T-helper 1 cell (primary cell): ENCODE measurements around the gene SYNGAP1.

Source experiments
- DNase-seq, 5 donors: peaks; one replicate each; pipeline ENCODE4 v3.0.0-alpha.2; 2012 to 2020

Gene SYNGAP1

DNA sequence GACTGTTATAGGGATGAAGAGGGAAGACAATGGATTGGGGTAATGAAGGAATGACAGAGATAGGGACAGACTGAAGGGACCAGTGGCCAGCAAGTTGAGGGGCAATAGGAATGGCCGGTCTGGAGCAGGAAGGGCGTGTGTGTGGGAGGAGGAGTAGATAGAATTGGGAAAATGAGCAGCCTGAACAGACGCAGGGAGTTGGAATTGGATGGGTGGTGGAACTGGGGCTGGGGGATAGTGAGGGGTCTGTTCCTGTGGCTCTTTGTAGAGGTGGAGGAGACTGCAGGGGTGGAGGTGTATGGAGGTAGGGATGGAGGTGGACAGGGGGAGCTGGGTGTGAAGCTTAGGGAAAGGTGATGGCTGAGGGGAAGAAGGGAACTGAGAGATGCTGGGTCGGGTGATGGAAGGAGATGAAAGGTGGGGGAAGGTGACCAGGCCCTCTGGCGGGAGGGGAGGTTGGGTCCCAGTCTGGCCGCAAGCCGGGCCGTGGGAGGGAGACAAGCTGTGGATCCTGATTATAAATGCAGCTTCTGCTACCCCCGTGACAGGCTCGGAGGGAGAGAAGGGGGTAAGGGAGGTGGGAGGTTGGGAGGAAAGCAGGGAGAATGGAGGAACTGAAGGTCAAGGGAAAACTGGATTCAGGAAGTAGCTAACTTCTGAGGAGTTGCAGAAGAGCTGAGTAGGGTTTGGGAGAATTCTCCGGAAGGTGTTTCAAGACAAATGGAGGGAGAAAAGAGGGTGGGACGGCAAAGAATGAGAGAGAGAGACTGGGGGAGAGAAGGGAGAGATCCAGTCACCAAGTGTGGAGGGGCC is 5.2 kb downstream of the SYNGAP1 start:
- no peak for DNase-seq

DNA sequence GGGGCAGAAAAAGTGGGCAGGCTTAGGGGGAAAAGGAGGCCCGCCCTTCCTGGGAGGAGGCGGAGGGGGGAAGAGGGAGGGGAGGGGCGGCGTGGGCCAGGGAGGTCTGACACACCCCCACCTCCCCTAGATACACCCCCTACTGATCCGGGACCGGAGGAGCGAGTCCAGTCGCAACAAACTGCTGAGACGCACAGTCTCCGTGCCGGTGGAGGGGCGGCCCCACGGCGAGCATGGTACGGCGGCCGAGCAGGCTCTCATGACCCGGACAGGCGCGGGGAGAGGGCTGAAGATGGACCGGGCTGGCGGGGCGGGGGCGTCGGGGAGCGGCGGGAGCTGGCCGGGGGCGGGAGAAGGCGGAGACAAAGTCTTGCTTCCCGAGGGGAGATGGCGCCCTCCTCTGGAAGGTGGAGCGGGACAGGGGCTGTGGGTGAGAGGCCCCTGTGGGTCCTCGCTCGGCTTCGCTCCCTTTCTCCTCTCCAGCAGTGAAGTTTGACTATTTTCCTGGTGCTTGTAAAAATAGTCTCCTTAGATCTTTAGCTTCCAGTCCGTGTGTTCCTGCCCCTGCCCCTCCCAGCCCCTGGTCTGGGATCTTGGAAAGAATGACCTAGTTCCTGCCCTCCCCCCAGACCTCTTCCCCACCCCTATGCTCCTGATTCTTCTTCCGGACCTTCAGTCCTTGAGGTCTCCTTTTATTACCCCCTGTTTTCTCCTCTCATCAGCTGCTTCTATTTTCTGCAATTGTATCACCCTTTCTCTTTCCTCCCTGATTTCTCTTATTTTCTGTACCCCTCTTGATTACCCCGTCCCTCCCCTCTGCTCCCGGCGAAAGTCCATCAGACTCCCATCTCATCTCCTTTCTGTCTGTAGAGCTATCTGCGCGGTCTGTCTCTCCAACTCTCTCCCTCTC is 6.1 kb downstream of the SYNGAP1 start:
- peak; percentile 70 to 85 (median 76) for DNase-seq

DNA sequence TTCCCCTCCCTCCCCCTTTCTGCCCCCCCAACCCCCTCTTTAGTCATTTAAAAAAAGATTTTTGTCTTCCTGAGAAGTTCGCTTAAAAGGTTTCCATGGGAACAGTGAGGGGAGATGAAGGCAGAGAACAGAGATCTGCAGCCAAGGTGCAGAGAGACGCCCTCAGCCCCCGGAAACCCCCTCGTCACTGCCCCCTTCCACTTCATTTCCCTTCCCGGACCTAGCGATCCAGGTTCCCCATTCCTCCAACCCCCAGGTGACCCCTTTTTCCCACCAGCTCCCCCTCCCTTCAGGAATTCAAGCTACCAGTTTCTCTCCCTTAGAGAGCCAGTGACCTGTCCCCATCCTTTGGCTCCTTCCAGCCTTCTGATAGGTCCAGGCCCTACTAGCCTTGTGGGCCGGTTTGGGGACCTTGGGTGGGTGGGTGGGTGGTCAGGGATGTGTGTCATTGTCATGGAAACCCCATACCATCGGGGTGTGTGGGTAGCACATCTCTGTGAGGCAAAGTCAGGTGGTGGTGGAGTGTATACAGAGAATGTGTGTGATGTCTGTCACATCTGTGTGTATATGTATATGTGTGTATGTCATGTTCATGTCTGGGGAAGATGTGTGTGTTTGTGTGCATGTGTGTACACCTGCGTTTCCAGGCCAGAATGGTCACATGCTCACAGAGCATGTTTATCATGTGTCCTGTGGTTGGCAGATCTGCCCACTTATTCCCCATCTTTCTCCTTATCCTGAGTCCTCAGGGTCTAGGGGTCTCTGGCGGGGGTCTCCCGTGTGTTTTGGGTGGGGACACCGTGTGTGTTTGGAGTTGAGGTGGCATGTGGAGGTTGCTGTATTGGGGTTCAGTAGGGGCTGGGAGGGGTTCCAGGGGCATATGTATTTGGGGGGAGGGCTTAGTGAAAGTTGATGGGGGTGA is 7.0 kb downstream of the SYNGAP1 start:
- DNase-seq: peak in 3 of 5 donors; percentile 31 to 50 (median 45)

DNA sequence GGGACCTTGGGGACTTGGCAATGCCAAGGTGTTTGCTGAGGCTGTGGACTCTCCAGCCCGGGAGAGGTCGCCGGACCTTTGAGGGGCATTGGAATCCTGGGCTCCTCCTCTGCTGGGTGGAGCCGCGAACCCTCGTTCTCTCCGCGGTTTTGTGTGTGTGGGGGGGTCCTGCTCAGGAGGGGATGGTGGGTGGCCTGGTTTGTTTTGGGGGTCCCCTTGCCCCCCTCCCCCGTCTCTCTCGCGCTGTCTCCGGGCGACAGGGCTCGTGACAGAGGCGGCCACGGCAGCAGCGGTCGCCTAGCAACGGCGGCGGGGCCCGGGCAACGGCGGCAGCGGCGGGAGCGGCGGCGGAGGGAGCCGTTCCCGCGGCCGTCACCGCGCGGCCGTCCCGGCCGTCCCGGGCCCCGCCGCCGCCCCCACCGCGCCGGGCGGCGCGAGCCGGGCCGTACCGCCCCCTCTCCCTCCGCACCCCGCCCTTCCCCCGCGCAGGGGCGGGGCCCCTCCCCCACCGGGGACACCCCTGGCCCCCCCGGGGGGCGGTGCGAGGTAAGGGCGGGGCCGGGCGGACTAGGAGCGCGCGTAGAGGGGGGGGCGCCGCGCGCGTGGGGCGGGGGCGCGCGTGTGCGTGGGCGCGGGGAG is 7.8 kb downstream of the SYNGAP1 start:
- DNase-seq: peak in 3 of 5 donors; percentile 47 to 69 (median 55)

DNA sequence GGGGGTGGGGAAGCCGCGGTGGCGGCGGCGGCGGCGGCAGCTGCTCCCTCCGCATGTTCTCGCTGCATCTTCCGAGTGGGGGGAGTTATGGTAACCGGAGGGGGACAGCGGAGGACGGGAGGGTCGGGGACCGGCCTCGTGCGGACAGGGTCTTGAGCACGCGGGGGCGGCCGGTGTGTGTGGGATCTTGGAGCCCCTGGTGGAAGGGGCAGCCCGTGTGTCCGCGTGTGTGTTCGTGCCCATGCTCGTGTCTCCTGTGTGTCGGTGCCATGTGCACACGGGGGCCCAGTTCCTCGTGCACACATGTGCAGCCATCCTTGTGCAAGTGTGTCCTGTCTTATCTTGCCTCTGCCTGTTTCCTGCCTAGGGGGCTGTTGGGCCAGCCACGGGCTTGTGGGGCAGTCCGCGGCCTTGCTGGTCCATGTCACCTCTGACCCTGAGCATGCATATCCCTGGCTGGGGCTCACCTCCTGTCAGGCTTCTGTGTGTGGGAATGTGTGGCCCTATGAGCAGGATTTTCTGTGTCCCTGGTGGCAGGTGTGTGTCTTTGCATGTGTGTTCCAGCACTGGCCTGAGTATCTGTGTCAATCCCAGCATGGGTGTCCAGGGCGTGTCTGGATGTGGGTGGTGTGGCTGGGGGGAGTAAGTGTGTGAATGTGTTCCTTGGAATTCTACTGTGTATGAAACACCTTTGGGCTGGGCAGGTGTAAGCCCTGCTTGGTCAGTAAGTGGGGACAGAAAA is 8.5 kb downstream of the SYNGAP1 start:
- DNase-seq: peak in 1 of 5 donors; percentile 48

DNA sequence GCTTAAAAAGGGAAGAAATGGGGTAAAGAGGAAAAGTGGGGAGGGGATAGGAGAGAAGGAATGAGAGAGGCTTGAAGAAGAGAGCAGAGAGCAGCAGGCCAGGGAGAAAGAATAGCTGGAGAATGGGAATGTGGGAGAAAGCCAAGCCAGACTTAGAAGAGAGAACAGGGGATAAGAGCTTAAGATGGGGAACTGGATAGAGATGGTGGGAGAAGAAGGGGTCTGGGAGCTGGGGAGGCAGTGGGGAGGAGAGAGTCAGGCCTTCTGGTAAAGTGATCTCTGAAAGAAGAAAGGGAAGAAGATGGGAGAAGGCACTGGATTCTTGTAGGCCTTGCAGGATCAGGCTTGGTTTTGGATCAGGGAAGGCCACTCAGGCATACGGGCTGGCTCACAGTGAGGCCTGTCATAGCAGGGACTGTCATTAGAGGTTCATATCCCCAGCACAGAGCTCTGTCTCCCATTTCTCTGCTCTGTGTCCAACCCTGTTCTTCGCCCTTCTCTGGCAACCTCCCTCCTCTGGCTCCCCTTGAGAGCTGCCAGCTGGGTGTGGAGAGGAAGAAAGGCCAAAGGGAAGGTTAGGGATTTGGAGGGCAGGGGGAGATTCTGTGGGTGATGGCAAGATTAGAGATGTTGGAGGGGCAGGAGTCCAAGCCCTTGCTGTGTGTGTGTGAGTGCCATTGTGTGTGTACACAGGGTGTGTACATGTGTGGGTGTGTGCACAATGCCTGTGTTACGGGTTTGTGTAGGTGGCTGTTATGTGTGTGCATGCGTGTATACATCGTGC is 9.3 kb downstream of the SYNGAP1 start:
- DNase-seq: no peak

DNA sequence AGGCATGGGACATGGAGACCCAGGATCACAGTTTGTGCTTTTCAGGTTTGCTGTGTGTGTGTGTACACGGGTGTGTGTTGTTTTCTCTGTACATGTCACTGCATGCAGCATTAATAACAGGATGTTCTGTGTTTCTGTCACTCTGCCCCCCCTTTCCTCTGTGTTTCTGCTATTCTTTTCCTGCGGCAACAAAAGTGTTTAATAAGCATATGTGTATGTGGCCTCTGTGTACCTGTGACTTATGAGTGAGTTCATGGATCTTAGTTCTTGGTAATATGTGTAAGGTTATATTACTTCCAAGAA is 9.8 kb downstream of the SYNGAP1 start:
- DNase-seq: peak in 1 of 5 donors; percentile 52

DNA sequence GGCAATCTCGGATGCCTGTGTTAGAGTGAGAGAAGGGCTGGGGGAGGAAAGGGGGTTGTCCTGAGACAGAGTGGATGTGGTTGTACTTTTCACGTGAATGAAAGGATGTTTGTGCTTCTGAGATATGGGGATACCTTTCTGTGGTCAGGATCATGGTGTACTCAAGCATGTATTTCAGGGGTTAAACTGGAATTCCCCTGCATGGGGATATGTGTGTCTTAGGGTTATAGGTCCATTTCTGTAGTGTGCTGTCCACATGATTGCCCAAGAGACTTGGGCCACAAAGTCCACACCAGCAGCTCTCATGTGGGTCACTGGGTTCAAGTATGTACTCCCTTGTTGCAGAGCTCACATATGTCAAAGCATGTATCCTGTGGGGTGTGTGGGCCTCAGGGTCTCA is 10.5 kb downstream of the SYNGAP1 start:
- peak in 1 of 5 donors; percentile 54 for DNase-seq

DNA sequence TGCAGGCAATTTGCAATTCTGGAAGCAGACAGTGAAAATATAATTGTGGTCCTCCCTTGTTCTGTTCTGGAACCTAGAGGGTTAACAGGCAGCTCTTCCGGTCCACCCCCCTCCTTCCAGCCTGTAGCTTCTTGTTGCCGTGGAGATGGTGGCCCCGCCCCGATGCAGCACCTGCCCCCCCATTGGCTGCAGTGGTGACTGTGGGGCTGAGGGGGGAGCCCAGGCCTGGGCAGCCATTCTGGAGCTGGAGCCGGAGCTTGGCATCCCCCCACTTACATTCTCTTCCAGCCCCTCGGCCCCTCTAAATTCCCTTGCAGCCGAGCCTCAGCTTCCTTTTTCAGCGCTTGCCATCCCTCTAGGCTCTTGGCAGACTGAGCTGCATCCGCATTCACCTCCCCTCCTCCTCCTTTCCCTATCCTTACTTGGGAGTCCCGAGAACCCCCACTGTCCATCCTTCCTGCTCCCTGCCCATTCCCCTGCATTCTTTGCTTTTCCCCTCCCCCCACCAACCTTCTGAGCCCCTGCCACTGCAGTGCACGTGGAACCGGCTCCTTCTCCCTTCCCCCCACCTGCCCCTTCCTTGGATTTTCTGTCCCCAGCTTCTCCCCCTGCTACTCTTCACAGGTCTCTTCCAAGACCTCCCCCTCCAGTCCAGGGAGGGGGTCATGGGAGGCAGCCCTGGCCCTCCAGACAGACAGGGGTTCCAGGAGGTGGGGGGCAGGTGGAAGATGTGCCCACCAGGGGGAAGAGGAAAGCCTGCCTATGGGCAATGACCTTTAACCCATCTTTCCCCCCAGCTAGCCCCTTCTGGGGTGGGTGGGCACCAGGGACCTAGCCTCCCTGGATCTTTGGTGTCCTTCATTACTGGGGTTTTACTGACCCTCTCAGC is 11.4 kb downstream of the SYNGAP1 start:
- DNase-seq: peak; percentile 60 to 82 (median 76)

DNA sequence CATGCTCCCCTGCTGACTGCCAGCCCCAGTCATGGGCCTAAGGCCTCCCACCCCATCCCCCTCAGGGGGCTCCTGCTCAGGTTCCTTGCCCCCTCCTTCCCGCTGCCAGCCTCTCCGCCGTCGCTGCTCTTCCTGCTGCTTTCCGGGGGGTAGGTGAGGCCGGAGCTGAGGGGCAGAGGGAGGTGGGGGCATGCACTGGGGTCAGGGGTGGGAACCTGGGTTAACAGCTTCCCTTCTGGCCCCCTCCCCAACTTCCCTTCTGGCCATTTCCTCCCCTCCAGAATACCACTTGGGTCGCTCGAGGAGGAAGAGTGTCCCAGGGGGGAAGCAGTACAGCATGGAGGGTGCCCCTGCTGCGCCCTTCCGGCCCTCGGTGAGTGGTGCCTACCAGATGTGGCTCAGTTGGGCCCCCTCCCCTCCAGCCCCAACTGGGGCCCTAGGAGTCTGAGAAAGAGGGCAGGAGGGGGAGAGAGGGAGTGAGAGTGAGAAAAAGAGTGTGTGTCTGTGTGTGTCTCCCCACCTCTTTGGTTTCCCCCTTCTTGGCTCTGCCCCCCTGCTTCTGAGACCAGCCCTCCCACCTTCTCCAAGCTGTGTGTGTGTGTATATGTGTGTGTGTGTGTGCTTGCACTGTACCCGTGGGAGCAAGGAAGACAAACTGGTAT is 12.1 kb downstream of the SYNGAP1 start:
- DNase-seq: no peak

DNA sequence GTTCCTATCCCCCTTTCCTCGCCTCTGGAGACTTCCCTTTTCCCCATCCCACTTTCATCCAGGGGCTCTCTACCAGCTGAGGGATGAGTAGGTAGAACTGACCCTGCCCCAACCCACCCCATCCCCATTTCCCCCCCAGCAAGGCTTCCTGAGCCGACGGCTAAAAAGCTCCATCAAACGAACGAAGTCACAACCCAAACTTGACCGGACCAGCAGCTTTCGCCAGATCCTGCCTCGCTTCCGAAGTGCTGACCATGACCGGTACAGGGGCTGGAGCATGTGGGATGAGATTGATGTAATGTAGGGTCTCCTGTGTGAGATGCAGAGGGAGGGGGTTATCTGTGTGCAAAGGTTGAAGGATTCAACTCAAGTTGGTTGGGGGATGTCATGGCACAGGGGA is 12.7 kb downstream of the SYNGAP1 start:
- DNase-seq: no peak

DNA sequence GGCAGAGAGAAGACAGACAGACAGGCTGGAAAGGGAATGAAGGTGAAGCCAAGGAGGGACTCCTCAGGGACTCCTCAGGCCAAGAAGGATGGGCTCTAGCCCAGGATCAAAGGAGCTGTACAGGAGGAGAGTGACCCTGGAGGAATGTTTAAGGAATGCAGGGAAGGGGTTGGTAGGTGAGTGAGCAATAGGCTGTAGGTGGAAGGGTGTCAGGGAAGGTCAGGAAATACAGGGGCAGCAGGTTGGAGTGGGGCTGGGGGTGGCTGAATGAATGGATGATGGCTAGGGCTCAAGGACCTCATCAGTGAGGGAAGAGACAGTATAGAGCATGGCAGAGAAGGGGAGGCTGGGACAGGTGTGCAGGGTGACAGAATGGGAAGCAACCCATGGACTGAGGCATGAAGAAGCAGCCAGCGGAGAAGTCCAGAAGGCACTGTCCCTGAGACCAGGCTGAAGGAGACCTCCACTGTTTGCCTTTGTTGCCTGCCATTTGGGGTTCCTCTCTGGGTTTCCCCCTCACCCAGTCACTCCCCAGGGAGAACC is 13.2 kb downstream of the SYNGAP1 start:
- DNase-seq: no peak

DNA sequence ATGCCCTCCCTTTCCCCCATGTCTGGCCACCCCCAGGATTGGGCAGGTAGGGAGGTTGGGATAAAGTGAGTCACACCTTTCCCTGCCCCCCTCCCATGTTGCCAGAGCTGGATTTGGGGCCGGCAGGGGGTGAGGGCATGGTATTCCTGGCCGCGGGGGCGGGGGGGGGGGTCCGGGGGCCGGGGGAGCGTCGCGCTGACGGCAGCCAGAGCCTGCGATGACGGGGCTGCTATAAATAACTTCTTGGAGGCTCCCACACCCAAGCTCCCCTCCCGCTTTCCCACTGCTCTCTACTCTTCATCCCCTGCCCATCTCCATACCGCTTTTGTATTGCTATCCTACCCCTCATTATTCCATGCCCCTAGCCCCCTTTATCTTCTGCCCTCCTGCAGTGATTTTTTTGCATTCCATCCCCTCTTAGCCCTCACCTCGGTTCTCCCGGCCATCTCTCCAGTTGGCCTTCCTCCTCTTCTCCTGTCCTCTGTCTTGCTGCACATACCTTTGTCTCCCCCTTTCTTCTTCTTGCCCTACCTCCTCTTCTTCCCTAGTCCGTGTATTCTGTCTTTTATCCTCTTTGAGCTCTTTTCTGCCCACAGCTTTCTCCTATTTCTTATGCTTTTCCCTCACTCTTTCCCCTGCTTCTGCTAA is 13.8 kb downstream of the SYNGAP1 start:
- no peak for DNase-seq

DNA sequence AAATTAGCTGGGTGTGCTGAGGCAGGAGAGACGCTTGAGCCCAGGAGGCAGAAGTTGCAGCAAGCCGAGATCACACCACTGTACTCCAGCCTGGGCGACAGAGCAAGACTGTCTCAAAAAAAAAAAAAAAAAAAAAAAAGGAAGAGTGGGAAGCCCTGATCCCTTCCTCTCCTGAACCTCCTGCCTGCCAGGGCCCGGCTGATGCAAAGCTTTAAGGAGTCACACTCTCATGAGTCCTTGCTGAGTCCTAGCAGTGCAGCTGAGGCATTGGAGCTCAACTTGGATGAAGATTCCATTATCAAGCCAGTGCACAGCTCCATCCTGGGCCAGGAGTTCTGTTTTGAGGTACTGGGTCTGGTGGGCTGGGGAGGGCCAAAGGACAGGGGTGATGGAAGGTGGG is 15.1 kb downstream of the SYNGAP1 start:
- DNase-seq: no peak

DNA sequence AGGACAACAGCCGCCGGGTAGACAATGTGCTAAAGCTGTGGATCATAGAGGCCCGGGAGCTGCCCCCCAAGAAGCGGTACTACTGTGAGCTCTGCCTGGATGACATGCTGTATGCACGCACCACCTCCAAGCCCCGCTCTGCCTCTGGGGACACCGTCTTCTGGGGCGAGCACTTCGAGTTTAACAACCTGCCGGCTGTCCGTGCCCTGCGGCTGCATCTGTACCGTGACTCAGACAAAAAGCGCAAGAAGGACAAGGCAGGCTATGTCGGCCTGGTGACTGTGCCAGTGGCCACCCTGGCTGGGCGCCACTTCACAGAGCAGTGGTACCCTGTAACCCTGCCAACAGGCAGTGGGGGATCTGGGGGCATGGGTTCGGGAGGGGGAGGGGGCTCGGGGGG is 17.8 kb downstream of the SYNGAP1 start:
- no peak for DNase-seq

DNA sequence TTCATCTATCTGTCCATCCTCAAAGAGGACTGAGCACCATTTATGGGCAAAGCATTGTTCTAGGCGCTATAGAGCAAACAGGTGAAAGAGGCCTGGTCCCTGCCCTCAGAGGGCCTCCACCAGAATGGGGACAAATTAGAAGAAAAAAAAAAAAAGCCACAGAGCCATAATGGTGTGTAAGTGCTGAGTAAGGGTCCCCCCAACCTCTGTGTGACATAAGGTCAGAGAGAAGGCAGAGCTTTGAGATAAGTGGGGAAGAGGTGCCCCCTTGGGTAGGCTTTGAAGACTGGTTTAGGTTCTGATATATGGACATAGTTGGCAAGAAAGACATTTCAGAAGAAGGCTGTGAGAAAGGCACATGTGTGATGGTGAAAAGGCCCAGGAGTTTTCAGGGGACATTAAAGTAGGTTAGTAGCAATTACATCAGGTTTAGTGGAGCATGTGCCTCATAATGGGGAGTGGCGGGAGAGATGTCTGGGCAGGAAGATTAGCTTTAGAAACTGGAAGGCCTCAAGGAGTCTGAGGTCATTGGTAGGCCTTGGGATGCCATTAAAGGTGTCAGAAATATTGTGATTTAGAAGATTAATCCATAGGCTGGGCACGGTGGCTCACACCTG is 19.2 kb downstream of the SYNGAP1 start:
- no peak for DNase-seq

DNA sequence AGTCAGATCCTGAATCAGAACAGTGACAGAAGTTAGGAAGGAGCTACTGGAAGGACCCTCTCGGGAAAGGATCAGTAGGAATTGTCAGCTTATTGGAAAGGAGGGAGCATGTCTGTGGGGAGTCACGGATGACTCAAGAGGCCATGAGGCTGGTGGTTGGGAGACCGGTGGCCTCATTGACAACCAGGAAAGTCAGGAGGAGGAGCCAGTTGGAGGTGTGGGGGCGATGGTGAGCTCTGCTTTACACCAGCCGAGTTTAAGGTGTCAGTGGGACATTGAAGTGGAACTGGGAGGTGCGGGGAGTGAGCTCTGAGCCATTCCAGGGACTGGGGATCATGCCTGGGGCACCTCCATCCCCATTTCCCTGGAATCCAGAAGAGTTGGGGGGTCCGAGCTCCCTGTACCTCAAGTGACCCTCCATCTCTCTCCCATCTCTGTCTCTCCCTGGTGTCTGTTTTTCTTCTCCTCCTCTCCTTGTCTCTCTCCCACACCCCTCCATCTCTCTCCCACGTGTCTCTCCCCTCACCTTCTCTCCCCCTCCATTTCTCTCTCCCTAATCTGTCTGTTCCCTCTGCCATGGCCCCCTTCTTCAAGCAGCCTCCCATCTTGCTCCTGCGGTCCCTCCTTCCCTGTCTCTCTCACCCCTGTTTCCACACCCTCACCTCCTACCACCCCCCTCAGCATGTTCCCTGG is 20.2 kb downstream of the SYNGAP1 start:
- no peak for DNase-seq
